ENCODE data around the gene NCAPD3.
"Not testable (repeated sequence)": the region's sequence is repeated elsewhere in the genome, so short reads cannot be mapped to it uniquely, and the experiment has no call there.

The NCAPD3 gene

GRCh38 chr11:134216816-134217215 is 7.0 kb downstream of the NCAPD3 start:
- DNase-seq, result no peak

- no peak for DNase-seq
These were observed 7.9 kb downstream of the NCAPD3 start for GRCh38 chr11:134215836-134216235.

- no peak for DNase-seq
These were observed 16.1 kb downstream of the NCAPD3 start for GRCh38 chr11:134207538-134208239.

GRCh38 chr11:134206185-134206584 is 17.6 kb downstream of the NCAPD3 start:
- DNase-seq, result no peak

DNA sequence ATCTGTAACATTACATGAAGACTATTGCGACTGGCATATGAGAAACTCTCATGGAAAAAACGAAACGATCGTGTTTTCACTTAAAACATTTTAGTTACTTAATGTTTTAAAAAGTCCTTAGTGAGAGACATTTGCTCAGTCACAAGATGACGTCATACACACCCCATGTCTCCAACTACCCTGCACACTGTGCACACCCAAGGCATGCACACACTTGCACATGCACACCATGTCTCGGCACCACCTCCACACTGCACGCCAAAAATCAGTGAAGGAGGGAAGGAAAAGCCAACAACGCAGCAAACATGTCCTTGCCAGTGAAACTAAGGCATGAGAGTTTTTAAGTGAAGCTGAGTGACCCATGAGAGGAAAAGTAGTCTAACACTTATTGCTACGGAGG is 18.0 kb downstream of the NCAPD3 start:
- no peak for DNase-seq

DNA sequence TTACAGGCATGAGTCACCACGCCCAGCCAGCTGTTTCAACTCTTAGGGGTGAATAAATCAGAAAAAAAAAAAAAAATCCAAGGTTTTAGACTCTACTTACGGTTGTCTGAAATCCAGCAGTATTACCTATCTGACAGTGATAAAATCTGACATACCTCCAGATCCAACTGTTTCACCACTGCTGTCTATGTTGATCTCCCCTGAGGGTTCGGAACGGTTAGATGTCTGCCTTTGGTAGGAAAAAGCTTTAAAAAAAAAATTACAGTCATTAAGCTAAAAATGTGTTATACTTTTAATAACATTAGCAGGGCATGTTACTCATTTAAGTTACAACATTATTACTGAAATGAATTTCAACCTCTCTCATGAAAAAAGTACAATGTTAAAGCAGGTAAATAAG is 21.1 kb downstream of the NCAPD3 start:
- no peak for DNase-seq

GRCh38 chr11:134200688-134201087 is 23.1 kb downstream of the NCAPD3 start:
- no peak for DNase-seq

- no peak for DNase-seq
These were observed 24.2 kb downstream of the NCAPD3 start for GRCh38 chr11:134199531-134199930.

DNA sequence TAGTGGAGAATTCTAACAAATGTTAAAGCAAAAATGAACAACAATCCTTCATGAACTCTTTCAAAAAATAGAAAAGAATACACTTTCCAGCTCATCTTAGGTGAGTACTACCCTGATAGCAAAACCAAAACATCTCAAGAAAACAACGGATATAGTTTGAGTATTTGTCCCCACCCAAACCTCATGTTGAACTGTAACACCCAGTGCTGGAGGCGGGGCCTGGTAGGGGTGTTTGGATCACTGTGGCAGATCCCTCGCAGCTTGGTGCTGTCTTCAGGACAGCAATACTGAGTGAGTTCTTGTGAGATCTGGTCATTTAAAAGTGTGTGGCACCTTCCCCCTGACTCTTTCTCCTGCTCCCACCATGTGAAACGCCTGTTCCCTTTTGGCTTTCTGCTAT is 27.0 kb downstream of the NCAPD3 start:
- DNase-seq, result no peak

GRCh38 chr11:134188092-134188491 is 35.7 kb downstream of the NCAPD3 start:
- DNase-seq, result not testable (repeated sequence)

DNA sequence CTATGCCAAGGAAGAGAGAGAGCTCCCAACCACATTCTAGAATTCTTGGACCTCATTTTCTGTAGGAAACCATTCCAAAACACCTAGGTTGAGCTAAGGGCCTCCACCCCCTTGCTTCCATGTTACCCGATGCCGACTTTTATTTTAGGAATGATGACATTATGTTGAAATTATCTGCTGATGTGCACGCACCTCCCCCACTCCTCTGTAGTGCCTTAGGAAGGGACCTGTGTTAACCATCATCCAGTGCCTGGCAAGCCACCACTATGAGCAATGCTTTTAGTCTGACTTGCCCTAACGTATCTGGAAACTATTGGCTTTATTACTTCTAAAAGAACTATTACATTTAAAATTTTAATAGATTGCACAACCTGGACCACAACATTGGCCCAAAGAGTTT is 42.1 kb downstream of the NCAPD3 start:
- no peak for DNase-seq

DNA sequence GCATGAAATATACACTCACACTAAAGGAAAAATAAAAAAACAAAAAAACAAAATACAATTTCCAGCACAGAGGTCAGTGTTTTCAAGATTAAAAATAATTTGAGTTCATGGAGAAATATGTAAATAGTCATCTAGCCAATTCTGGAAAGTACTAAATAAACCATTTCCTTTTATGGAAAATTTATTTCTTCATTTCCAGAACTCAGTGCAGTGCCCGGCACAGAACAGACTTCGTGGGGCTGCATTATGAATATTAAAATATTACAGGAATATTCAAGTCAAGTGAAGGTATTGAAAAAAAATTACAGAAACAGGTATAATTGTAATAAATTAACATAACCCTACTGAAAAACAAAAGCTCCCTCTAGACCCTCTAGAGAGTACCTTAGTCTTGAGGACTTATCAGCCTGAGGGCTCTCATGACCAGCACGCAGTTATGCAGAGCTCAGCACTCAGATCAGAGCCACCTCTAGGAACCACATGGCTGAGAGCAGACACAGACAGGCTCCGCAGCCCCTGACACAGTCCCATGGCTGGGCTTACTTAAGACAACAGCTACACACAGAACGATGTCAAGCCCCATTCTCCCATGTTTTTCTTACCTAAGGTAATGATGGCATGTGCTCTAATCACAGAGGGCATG is 45.6 kb downstream of the NCAPD3 start:
- DNase-seq, result no peak

GRCh38 chr11:134176284-134176683 is 47.5 kb downstream of the NCAPD3 start:
- DNase-seq, result no peak

DNA sequence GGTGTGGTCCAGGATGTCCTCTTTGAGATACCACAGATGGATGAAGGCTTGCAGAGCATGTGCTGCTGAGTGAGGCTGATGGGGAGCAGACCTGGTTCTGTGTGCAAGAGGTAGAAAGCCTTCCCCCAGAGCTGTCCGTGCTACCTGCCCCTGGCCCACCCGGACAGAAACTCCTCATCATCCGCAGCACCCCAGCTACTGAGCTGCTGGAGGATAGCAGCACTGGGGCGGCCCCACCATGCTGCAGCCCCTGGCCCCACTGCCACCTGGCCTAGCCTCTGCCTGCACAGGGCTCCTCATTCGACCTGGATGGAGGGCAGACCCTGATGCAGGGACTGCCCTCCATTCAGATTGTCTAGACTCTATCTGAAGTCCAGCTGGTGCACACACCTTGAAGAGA is 50.5 kb downstream of the NCAPD3 start:
- no peak for DNase-seq

DNA sequence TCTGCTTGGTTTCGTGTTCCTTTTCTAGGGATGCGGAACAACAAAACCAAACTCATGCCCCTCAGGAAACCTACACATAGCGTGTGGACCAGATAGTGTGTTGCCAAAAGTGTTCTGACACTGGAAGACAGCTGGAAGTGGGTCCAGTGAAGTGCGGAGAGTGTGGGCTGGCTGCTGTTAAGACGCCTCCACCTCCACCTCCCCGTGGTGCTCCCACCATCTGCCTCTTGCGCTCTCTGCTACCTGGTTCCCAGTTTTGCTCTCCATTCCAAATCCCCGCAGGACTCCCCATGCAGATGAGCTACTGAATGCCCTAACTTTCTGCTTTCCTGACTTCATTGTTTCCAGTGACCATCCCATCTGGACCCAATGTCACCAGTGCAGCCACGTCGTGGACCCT is 51.8 kb downstream of the NCAPD3 start:
- DNase-seq, result no peak

DNA sequence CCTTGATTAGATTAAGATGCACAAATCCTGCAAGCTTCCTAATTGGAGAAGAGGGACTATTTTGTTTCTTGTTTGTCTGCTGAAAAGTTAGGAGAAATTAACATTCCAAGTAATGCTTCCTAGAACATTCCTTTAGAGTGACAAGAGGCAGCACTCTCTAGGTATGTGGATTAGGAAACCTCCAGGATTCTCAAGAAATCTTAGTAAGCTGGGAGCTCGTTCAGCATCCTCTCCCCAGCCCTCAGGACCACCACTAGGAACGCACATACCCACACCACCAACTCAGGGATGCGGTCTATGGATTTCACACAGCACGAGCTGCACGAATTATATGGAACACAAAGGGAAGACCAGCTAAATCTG is 52.9 kb downstream of the NCAPD3 start:
- no peak for DNase-seq

DNA sequence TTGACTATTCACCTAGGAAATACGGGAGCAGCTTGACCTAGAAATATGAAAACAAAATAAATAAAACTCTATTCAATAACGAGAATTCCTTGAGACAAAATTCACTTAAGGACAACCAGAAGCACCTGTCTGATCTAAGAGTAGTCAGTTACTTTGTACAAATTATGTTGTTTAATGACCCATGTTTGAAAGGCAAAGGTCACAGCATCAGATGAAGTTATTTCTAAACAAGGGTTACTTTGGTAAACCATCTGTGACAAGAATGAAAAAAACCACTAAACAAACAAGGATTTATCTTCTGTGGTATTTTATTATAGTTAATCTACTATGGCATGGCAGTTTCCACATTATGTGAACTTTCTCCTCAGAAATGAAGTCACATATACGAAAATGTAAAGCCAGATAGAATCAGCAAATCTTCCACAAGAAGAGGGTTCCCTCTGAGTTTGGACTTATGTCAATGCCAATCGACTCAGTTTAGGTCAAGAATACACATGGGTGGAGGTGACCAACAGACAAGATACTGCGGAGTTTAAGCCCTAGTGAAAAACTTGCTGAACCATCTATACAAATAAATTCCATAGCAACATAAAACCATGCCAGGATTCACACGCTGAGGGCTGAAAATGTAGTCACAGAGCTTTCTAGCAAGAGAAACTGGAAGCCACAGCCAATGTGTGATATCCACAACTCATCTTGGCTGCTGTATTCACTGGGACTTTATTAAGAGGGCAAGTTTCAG is 53.4 kb downstream of the NCAPD3 start:
- no peak for DNase-seq

GRCh38 chr11:134164490-134165370 is 59.0 kb downstream of the NCAPD3 start:
- DNase-seq, result no peak

- DNase-seq, result no peak
These were observed 64.1 kb downstream of the NCAPD3 start for GRCh38 chr11:134159652-134160051.

GRCh38 chr11:134158023-134158422 is 65.7 kb downstream of the NCAPD3 start:
- DNase-seq, result no peak

- DNase-seq, result no peak
These were observed 66.3 kb downstream of the NCAPD3 start for GRCh38 chr11:134157451-134157850.

- no peak for DNase-seq
These were observed 67.6 kb downstream of the NCAPD3 start for GRCh38 chr11:134155946-134156865.
